ENCODE data around the gene SHC2.

The SHC2 gene

GRCh38 chr19:491146-491741 lies 30.4 kb upstream of the SHC2 start:
- Histone ChIP-seq H3K27ac (ENCODE audit: extremely low read depth, low read depth, low read length) (no peak overlapping the region), H3K36me3 (ENCODE audit: control insufficient read depth in 2 of 2, insufficient read depth in 1 of 2, low read length in 2 of 2) (no peaks in the 10 kb centered on the region), H3K4me3 (ENCODE audit: low read depth, low read length) (no peak overlapping the region), H3K9me3 (ENCODE audit: control insufficient read depth, insufficient read depth, low read depth, low read length) (no peaks in the 10 kb centered on the region), H3K4me1 (ENCODE audit: control insufficient read depth, insufficient read depth, low read length) (no peaks in the 10 kb centered on the region)
- ChIA-PET POLR2A (interaction anchor here (0.6 to 0.7 kb wide), 3 partner anchors 18 to 82 kb away, joined by 3 read pairs; no protein-coding TSS in a partner anchor), CTCF (interaction anchor here (0.7 to 1.1 kb wide), 4 partner anchors 11 to 1055 kb away, joined by 3 to 4 read pairs (median 3); no protein-coding TSS in a partner anchor)
- TF ChIP-seq ZNF280C (tag by site-specific recombination; IDR thresholded peaks at IDR 0.05) (no peak), ZNF747 (tag by site-specific recombination; IDR thresholded peaks at IDR 0.05) (no peak), ZNF404 (tag by site-specific recombination; IDR thresholded peaks at IDR 0.05) (no peak), ZNF174 (tag by site-specific recombination; IDR thresholded peaks at IDR 0.05) (no peak), BCL6B (tag by site-specific recombination; IDR thresholded peaks at IDR 0.05) (no peak), ZNF394 (tag by site-specific recombination; IDR thresholded peaks at IDR 0.05; ENCODE audit: borderline replicate concordance) (no peak), ZNF654 (tag by site-specific recombination; IDR thresholded peaks at IDR 0.05; ENCODE audit: low read depth) (no peak), KLF8 (tag by site-specific recombination; IDR thresholded peaks at IDR 0.05) (no peak), ZNF214 (tag by site-specific recombination; IDR thresholded peaks at IDR 0.05; ENCODE audit: borderline replicate concordance) (no peak), TCF7L2 (IDR thresholded peaks at IDR 0.05; ENCODE audit: borderline replicate concordance, low read depth, low read length) (no peak), ZEB2 (tag by site-specific recombination; IDR thresholded peaks at IDR 0.05) (no peak)

GRCh38 chr19:489418-490196 lies 28.8 kb upstream of the SHC2 start:
- POLR2A ChIA-PET: interaction anchor here (0.6 to 4.3 kb wide), 7 partner anchors 15 to 499 kb away, joined by 3 to 33 read pairs (median 4); partner anchors contain the start of genes SHC2 and TPGS1
- H3K4me3 ChIP-seq (ENCODE audit: low read depth, low read length): peak overlapping the region; percentile 73
- H3K36me3 ChIP-seq (ENCODE audit: control insufficient read depth in 2 of 2, insufficient read depth in 1 of 2, low read length in 2 of 2): no peaks in the 10 kb centered on the region
- H3K4me1 ChIP-seq (ENCODE audit: control insufficient read depth, insufficient read depth, low read length): no peaks in the 10 kb centered on the region
- CTCF ChIA-PET: interaction anchor here (0.7 to 2.7 kb wide), 4 partner anchors 11 to 21 kb away, joined by 3 to 16 read pairs (median 3); partner anchors contain the start of gene TPGS1
- TF ChIP-seq ZNF280D (tag by site-specific recombination; IDR thresholded peaks at IDR 0.05) (no peak), HOXC10 (CRISPR knock-in tag; IDR thresholded peaks at IDR 0.05) (no peak), ZNF311 (tag by site-specific recombination; IDR thresholded peaks at IDR 0.05; ENCODE audit: borderline replicate concordance) (no peak), ZNF677 (tag by site-specific recombination; IDR thresholded peaks at IDR 0.05) (no peak), BCL11A (tag by site-specific recombination; IDR thresholded peaks at IDR 0.05; ENCODE audit: low read depth) (0 out of 2 replicates have a peak, but pooled peaks have one; percentile 2), ZNF510 (tag by site-specific recombination; IDR thresholded peaks at IDR 0.05; ENCODE audit: insufficient replicate concordance) (no peak), PATZ1 (tag by site-specific recombination; IDR thresholded peaks at IDR 0.05) (0 out of 2 replicates have a peak, but pooled peaks have one; percentile 11), ZNF600 (tag by site-specific recombination; IDR thresholded peaks at IDR 0.05) (0 out of 2 replicates have a peak, but pooled peaks have one; percentile 19), GLI2 (tag by site-specific recombination; IDR thresholded peaks at IDR 0.05; ENCODE audit: borderline replicate concordance, low read depth) (no peak), YY1 (tag by site-specific recombination; IDR thresholded peaks at IDR 0.05) (no peak), ZNF621 (tag by site-specific recombination; IDR thresholded peaks at IDR 0.05) (no peak)
- no peaks in the 10 kb centered on the region for H3K9me3 ChIP-seq (ENCODE audit: control insufficient read depth, insufficient read depth, low read depth, low read length)
- peak overlapping the region; percentile 92 for H3K27ac ChIP-seq (ENCODE audit: extremely low read depth, low read depth, low read length)

All from HEK293 (cell line).